MM.1S (cell line): ENCODE data around the gene EFCAB10.

ENCODE experiments used
- DNase-seq: peaks from one replicate; pipeline ENCODE4 v3.0.0-alpha.2; 2015
- H2AFZ ChIP-seq: fragments of 300-600 bp; sonication (generic); 2 replicates; pipeline ENCODE4 v1.6.0; 2016; ENCODE audit warnings: antibody characterized with exemption, low read length
- H3F3A ChIP-seq: fragments of 300-600 bp; sonication (generic); 2 replicates; pipeline ENCODE4 v1.6.1; 2016; ENCODE audit warnings: mild to moderate bottlenecking, antibody characterized with exemption, low read length, moderate library complexity, mixed read lengths; ENCODE audit not compliant: insufficient read depth
- H3K27ac ChIP-seq: fragments of 300-600 bp; sonication (generic); 2 replicates; pipeline ENCODE4 v1.5.1; 2016; ENCODE audit warnings: mild to moderate bottlenecking, low read length
- H3K27me3 ChIP-seq: fragments of 300-600 bp; sonication (generic); replicated peaks from 2 replicates; pipeline ENCODE4 v1.6.0; 2016; ENCODE audit warnings: low read length; ENCODE audit not compliant: insufficient read depth
- H3K36me3 ChIP-seq: fragments of 300-600 bp; sonication (generic); replicated peaks from 2 replicates; pipeline ENCODE4 v1.6.1; 2016; ENCODE audit warnings: mild to moderate bottlenecking, low read length, mixed read lengths; ENCODE audit not compliant: insufficient read depth
- H3K4me1 ChIP-seq: fragments of 300-600 bp; sonication (generic); 2 replicates; pipeline ENCODE4 v1.6.1; 2016; ENCODE audit warnings: low read length, mixed read lengths
- H3K4me2 ChIP-seq: fragments of 300-600 bp; sonication (generic); 2 replicates; pipeline ENCODE4 v1.6.0; 2016; ENCODE audit warnings: low read depth, low read length
- H3K4me3 ChIP-seq: fragments of 300-600 bp; sonication (generic); 2 replicates; pipeline ENCODE4 v1.5.1; 2016; ENCODE audit warnings: low read length, mixed read lengths
- H3K79me2 ChIP-seq: fragments of 300-600 bp; sonication (generic); 2 replicates; pipeline ENCODE4 v1.6.1; 2016; ENCODE audit warnings: mixed run types, low read length, mixed read lengths
- H3K9ac ChIP-seq: fragments of 300-600 bp; sonication (generic); 2 replicates; pipeline ENCODE4 v1.6.1; 2016; ENCODE audit warnings: low read length, mixed read lengths
- H3K9me2 ChIP-seq: fragments of 300-600 bp; sonication (generic); replicated peaks from 2 replicates; pipeline ENCODE4 v1.6.1; 2016; ENCODE audit warnings: mild to moderate bottlenecking, low read length, mixed read lengths; ENCODE audit not compliant: insufficient read depth
- H3K9me3 ChIP-seq: fragments of 300-600 bp; sonication (generic); replicated peaks from 2 replicates; pipeline ENCODE4 v1.6.1; 2016; ENCODE audit warnings: mild to moderate bottlenecking, low read length, mixed read lengths; ENCODE audit not compliant: insufficient read depth
- H4K20me1 ChIP-seq: fragments of 300-600 bp; sonication (generic); 2 replicates; pipeline ENCODE4 v1.6.1; 2016; ENCODE audit warnings: mild to moderate bottlenecking, low read length, moderate library complexity, mixed read lengths; ENCODE audit not compliant: insufficient read depth
- EZH2 ChIP-seq: fragments of 300-600 bp; sonication (generic); optimal IDR thresholded peaks from 2 replicates; pipeline ENCODE3; 2017; ENCODE audit warnings: low read depth, mild to moderate bottlenecking, antibody characterized with exemption, low read length, mixed read lengths
- EZH2phosphoT487 ChIP-seq: fragments of 300-600 bp; sonication (generic); IDR thresholded peaks from 2 replicates; pipeline ENCODE4 v1.6.1; 2018; ENCODE audit warnings: antibody characterized with exemption, low read length
- TF ChIP-seq, protein P1 (sequence below): fragments of 300-600 bp; sonication (generic); IDR thresholded peaks from 2 replicates; pipeline ENCODE4 v1.5.1; 2016; ENCODE audit warnings: antibody characterized with exemption, low read length, mixed read lengths

The EFCAB10 gene

DNA sequence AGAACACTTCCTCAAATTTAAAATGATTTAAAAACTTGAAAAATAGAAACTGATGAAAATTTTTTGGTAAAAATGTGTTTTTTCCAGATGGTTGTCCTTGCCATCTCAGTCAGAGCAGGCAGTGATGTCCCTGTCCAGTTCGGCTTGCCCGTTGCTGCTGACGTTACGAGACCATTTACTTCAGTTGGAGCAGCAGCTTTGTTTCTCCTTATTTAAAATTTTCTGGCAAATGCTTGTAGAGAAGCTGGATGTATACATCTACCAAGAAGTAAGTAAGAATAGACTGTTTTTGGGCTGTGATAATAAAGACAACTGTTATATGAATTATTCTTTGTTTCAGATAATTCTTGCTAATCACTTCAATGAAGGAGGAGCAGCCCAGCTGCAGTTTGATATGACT, 16.1 kb downstream of the EFCAB10 start:
- H3K27me3 ChIP-seq, result no peaks in the 10 kb centered on the region
- no peaks in the 10 kb centered on the region for H3K9me3 ChIP-seq
- H3K36me3 ChIP-seq, result peaks cover 8% of the 10 kb centered on the region
- no peak overlapping the region for H2AFZ ChIP-seq
- H3K27ac ChIP-seq, result peak overlapping the region; percentile 14; the same call in 1 of the 2 replicates
- no peak overlapping the region for H3K9ac ChIP-seq
- H3K4me1 ChIP-seq, result peaks cover 7% of the 10 kb centered on the region
- no peaks in the 10 kb centered on the region; the same call in 1 of the 2 replicates for H4K20me1 ChIP-seq
- no peak for DNase-seq
- no peak overlapping the region for H3K4me3 ChIP-seq
- no peak overlapping the region for H3K4me2 ChIP-seq
- H3K9me2 ChIP-seq, result no peaks in the 10 kb centered on the region
- H3F3A ChIP-seq, result no peaks in the 10 kb centered on the region
- TF ChIP-seq EZH2phosphoT487, result no peak
- no peak for TF ChIP-seq EZH2
- TF ChIP-seq, protein P1, sequence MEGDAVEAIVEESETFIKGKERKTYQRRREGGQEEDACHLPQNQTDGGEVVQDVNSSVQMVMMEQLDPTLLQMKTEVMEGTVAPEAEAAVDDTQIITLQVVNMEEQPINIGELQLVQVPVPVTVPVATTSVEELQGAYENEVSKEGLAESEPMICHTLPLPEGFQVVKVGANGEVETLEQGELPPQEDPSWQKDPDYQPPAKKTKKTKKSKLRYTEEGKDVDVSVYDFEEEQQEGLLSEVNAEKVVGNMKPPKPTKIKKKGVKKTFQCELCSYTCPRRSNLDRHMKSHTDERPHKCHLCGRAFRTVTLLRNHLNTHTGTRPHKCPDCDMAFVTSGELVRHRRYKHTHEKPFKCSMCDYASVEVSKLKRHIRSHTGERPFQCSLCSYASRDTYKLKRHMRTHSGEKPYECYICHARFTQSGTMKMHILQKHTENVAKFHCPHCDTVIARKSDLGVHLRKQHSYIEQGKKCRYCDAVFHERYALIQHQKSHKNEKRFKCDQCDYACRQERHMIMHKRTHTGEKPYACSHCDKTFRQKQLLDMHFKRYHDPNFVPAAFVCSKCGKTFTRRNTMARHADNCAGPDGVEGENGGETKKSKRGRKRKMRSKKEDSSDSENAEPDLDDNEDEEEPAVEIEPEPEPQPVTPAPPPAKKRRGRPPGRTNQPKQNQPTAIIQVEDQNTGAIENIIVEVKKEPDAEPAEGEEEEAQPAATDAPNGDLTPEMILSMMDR, result no peak
- H3K79me2 ChIP-seq, result no peaks in the 10 kb centered on the region

DNA sequence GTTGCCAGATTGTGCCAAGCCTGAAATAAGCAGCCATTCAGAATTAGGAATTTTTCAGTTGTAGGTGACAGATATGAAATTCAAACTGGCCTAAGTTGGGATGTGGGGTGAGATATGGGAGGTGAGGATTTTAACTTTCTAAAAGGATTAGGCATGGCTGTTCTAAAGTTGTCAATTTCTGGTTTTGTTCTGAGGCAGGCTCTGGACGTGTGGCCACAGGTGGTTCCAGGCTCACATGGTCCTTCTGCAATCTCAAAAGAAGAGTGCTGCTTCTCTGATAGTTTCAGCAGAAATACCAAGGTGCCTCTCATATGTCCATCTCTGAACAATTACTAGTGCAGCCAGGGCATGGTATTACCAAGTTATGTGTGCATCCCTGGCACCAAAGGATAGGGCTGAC, 21.4 kb downstream of the EFCAB10 start:
- H3K4me2 ChIP-seq, result no peak overlapping the region
- no peaks in the 10 kb centered on the region for H3K9me3 ChIP-seq
- TF ChIP-seq, protein P1, result no peak
- TF ChIP-seq EZH2 (no peak), EZH2phosphoT487 (no peak)
- no peaks in the 10 kb centered on the region for H3F3A ChIP-seq
- H3K4me1 ChIP-seq, result no peaks in the 10 kb centered on the region; the same call in 1 of the 2 replicates
- no peak for DNase-seq
- no peak overlapping the region for H3K9ac ChIP-seq
- H3K79me2 ChIP-seq, result no peaks in the 10 kb centered on the region
- H3K4me3 ChIP-seq, result no peak overlapping the region
- peaks cover 8% of the 10 kb centered on the region; the same call in 1 of the 2 replicates for H3K36me3 ChIP-seq
- no peaks in the 10 kb centered on the region; the same call in 1 of the 2 replicates for H4K20me1 ChIP-seq
- H3K27ac ChIP-seq, result no peak overlapping the region
- no peak overlapping the region for H2AFZ ChIP-seq
- no peaks in the 10 kb centered on the region for H3K9me2 ChIP-seq
- no peaks in the 10 kb centered on the region for H3K27me3 ChIP-seq

DNA sequence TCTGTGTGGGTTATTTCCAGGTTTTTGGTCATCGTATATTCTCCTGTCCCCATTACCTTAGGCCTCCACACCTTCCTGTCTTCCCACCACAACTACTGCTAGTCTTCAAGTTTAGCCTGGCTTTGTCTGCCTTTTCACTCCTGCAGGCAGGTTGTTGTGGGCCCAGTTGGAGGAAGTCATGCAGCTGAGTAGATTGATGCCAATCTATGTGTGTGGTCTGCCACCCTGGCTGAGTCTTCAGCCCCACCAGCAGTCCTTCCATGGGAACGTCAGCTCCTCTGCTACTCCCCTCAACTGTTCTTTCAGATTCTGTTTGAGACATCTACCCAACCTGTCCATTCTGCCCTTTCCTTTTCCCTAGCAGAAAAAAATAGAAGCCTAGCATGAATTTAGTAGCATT, 43.0 kb downstream of the EFCAB10 start:
- H3K27me3 ChIP-seq, result no peaks in the 10 kb centered on the region
- H3K4me2 ChIP-seq, result no peak overlapping the region
- no peaks in the 10 kb centered on the region for H3K9me2 ChIP-seq
- H3K4me1 ChIP-seq, result peaks cover 4% of the 10 kb centered on the region
- peaks cover 30% of the 10 kb centered on the region for H3K79me2 ChIP-seq
- no peaks in the 10 kb centered on the region for H3K9me3 ChIP-seq
- no peak overlapping the region for H3K27ac ChIP-seq
- H3F3A ChIP-seq, result no peaks in the 10 kb centered on the region
- H4K20me1 ChIP-seq, result no peaks in the 10 kb centered on the region
- peaks cover 7% of the 10 kb centered on the region; the same call in 1 of the 2 replicates for H3K36me3 ChIP-seq
- no peak for DNase-seq
- no peak overlapping the region for H3K9ac ChIP-seq
- TF ChIP-seq, protein P1, result no peak
- TF ChIP-seq EZH2, result no peak
- no peak for TF ChIP-seq EZH2phosphoT487
- no peak overlapping the region for H2AFZ ChIP-seq
- no peak overlapping the region for H3K4me3 ChIP-seq
